Sciatic nerve (tissue), 1 donor: ENCODE data around the gene SERPING1. TPM values are rescaled to one million over a fixed set of nuclear protein-coding genes. Genes with fewer than 3 reads are reported as not detected.

Experiments
- microRNA-seq: library from miRNA; unstranded; fragments of <30 nt; microRNA quantifications from one replicate; pipeline ENCODE4 v1.2.0, GENCODE V29; 2020
- total RNA-seq: library from RNA; stranded (reverse); fragmentation: NEBNext Ultra II Directional; extraction: Animal tissue kit (Norgen Biotek cat#: 25700); gene quantifications from one replicate; pipeline ENCODE4 v1.2.1, GENCODE V29; 2021
- donor health status: DM: no; HTN: no; CAD: no.

The SERPING1 gene
- total RNA-seq, 1 donor from 2014 or later: 701 TPM

Small RNA genes lying within 50 kb of the gene (microRNA-seq; reads per million reads assigned to microRNA genes)
- 17,329 reads per million, percentile 95 among the genes with 10 or more reads in this experiment for gene MIR130A

Other genes with a start within 250 kb of the SERPING1 start
- not detected for gene PRG3, start 216.5 kb upstream of the SERPING1 start, total RNA-seq
- not detected for gene PRG2, start 207.0 kb upstream of the SERPING1 start, total RNA-seq
- gene SLC43A3, start 170.6 kb upstream of the SERPING1 start, total RNA-seq: 75.4 TPM
- 2.5 TPM for gene RTN4RL2, start 137.2 kb upstream of the SERPING1 start, total RNA-seq
- gene SLC43A1, start 82.0 kb upstream of the SERPING1 start, total RNA-seq: 14.8 TPM
- 42.0 TPM for gene TIMM10, start 66.9 kb upstream of the SERPING1 start, total RNA-seq
- gene SMTNL1, start 60.1 kb upstream of the SERPING1 start, total RNA-seq: not detected
- gene UBE2L6, start 30.0 kb upstream of the SERPING1 start, total RNA-seq: 53.5 TPM
- 2.1 TPM for gene YPEL4, start 52.2 kb downstream of the SERPING1 start, total RNA-seq
- gene CLP1, start 60.1 kb downstream of the SERPING1 start, total RNA-seq: 11.9 TPM
- 45.4 TPM for gene ZDHHC5, start 70.4 kb downstream of the SERPING1 start, total RNA-seq
- 9.6 TPM for gene MED19, start 114.5 kb downstream of the SERPING1 start, total RNA-seq
- gene TMX2, start 114.9 kb downstream of the SERPING1 start, total RNA-seq: 56.9 TPM
- 77.5 TPM for gene SELENOH, start 143.8 kb downstream of the SERPING1 start, total RNA-seq
- not detected for gene BTBD18, start 154.1 kb downstream of the SERPING1 start, total RNA-seq
- 270 TPM for gene CTNND1, start 164.1 kb downstream of the SERPING1 start, total RNA-seq